Nephron progenitor cell (in vitro differentiated cells): Measurements from ENCODE around the gene UBR3.
"Not testable (repeated sequence)": the region's sequence is repeated elsewhere in the genome, so short reads cannot be mapped to it uniquely, and the experiment has no call there.

Experiments
- DNase-seq: peaks from one replicate; pipeline ENCODE4 v3.0.0; 2021
- H3K27ac Mint-ChIP-seq: 2 replicates; pipeline ENCODE4 v1.8.0; 2021; ENCODE audit warnings: mild to moderate bottlenecking, moderate library complexity, mixed read lengths
- H3K27me3 Mint-ChIP-seq: 2 replicates; pipeline ENCODE4 v1.8.0; 2021; ENCODE audit warnings: mild to moderate bottlenecking, low read depth, mixed read lengths; ENCODE audit not compliant: poor library complexity
- H3K36me3 Mint-ChIP-seq: 2 replicates; pipeline ENCODE4 v1.8.0; 2021; ENCODE audit warnings: low read depth, mixed read lengths
- H3K4me1 Mint-ChIP-seq: 2 replicates; pipeline ENCODE4 v1.8.0; 2021; ENCODE audit warnings: mixed read lengths
- H3K4me3 Mint-ChIP-seq: 2 replicates; pipeline ENCODE4 v1.8.0; 2021; ENCODE audit warnings: mild to moderate bottlenecking, moderate library complexity, mixed read lengths
- H3K9me3 Mint-ChIP-seq: 2 replicates; pipeline ENCODE4 v1.8.0; 2021; ENCODE audit warnings: mild to moderate bottlenecking, moderate library complexity, mixed read lengths
- CTCF ChIP-seq: fragments of 200-600 bp; sonication (generic); IDR thresholded peaks from 2 replicates; pipeline ENCODE4 v1.5.0; 2021; ENCODE audit warnings: antibody characterized with exemption

Gene UBR3

GRCh38 chr2:169834401-169834800 lies 7.1 kb downstream of the UBR3 start:
- no peak for DNase-seq
- Mint-ChIP-seq H3K4me1 (peaks cover 20% of the 10 kb centered on the region), H3K27me3 (no peaks in the 10 kb centered on the region)

GRCh38 chr2:169838743-169839489 lies 11.7 kb downstream of the UBR3 start:
- DNase-seq = no peak
- no peak for TF ChIP-seq CTCF
- peak overlapping the region; percentile 15 for H3K27ac Mint-ChIP-seq
- peaks cover 93% of the 10 kb centered on the region for H3K36me3 Mint-ChIP-seq
- no peaks in the 10 kb centered on the region for H3K27me3 Mint-ChIP-seq
- peaks cover 41% of the 10 kb centered on the region for H3K9me3 Mint-ChIP-seq
- H3K4me1 Mint-ChIP-seq = peaks cover 28% of the 10 kb centered on the region
- no peak overlapping the region for H3K4me3 Mint-ChIP-seq

More at GRCh38 chr2:169834401-169834800, 7.1 kb downstream of the UBR3 start:
- Mint-ChIP-seq H3K27ac (no peak overlapping the region), H3K36me3 (peaks cover 85% of the 10 kb centered on the region), H3K9me3 (peaks cover 16% of the 10 kb centered on the region), H3K4me3 (no peak overlapping the region)
- TF ChIP-seq CTCF = no peak

GRCh38 chr2:169839954-169840746 lies 12.9 kb downstream of the UBR3 start:
- Mint-ChIP-seq H3K4me3 (no peak overlapping the region), H3K4me1 (peaks cover 28% of the 10 kb centered on the region), H3K27ac (peak overlapping the region; percentile 49), H3K27me3 (no peaks in the 10 kb centered on the region), H3K36me3 (peaks cover 91% of the 10 kb centered on the region), H3K9me3 (peaks cover 41% of the 10 kb centered on the region)
- DNase-seq = no peak
- TF ChIP-seq CTCF = no peak

- H3K27ac Mint-ChIP-seq = no peak overlapping the region
- H3K9me3 Mint-ChIP-seq = peaks cover 41% of the 10 kb centered on the region
- no peak overlapping the region for H3K4me3 Mint-ChIP-seq
- no peaks in the 10 kb centered on the region for H3K27me3 Mint-ChIP-seq
- peaks cover 91% of the 10 kb centered on the region for H3K36me3 Mint-ChIP-seq
- no peak for TF ChIP-seq CTCF
- no peak for DNase-seq
- peaks cover 28% of the 10 kb centered on the region for H3K4me1 Mint-ChIP-seq
Observed at GRCh38 chr2:169840747-169841142, 13.5 kb downstream of the UBR3 start.

- not testable (repeated sequence) for DNase-seq, H3K27ac Mint-ChIP-seq, H3K4me3 Mint-ChIP-seq, H3K27me3 Mint-ChIP-seq
- Mint-ChIP-seq H3K4me1 (peaks cover 28% of the 10 kb centered on the region), H3K36me3 (peaks cover 87% of the 10 kb centered on the region), H3K9me3 (peaks cover 41% of the 10 kb centered on the region)
Observed at GRCh38 chr2:169841625-169842024, 14.4 kb downstream of the UBR3 start.

GRCh38 chr2:169845016-169845415 lies 17.8 kb downstream of the UBR3 start:
- Mint-ChIP-seq H3K9me3 (peaks cover 37% of the 10 kb centered on the region), H3K36me3 (peaks cover 69% of the 10 kb centered on the region), H3K27me3 (no peaks in the 10 kb centered on the region), H3K4me1 (peaks cover 17% of the 10 kb centered on the region), H3K27ac (no peak overlapping the region), H3K4me3 (no peak overlapping the region)
- DNase-seq = no peak
- TF ChIP-seq CTCF = no peak

GRCh38 chr2:169848959-169849693 lies 21.9 kb downstream of the UBR3 start:
- DNase-seq, H3K27me3 Mint-ChIP-seq, H3K27ac Mint-ChIP-seq, H3K4me3 Mint-ChIP-seq, H3K4me1 Mint-ChIP-seq: not testable (repeated sequence)
- Mint-ChIP-seq H3K36me3 (peaks cover 70% of the 10 kb centered on the region), H3K9me3 (peaks cover 22% of the 10 kb centered on the region)
